Left cardiac atrium (tissue), 4 donors: Measurements from ENCODE around the gene REXO1. TPM values are rescaled to one million over a fixed set of nuclear protein-coding genes. Genes with fewer than 3 reads are reported as not detected.
A peak's percentile ranks its signal among the peaks of the same experiment; 100 is the strongest.
"Not testable (repeated sequence)": the region's sequence is repeated elsewhere in the genome, so short reads cannot be mapped to it uniquely, and the experiment has no call there.

Experiments used
- ATAC-seq, 2 donors: fragments of 200-7000 bp; cut with Tn5 transposase; one replicate each; pipeline ENCODE4 v1.9.1; 2020; ENCODE audit warnings: mild to moderate bottlenecking in 2 of 2, moderate library complexity in 2 of 2
- DNase-seq: peaks from one replicate; pipeline ENCODE4 v3.0.0-alpha.2; 2020
- intact Hi-C, 2 donors: fragments of 100-400 bp; cut with DNase I; formaldehyde crosslinking; loops; one replicate each; pipeline versions ENCODE4 v1.14.1 to v1.15.1; 2022 to 2023
- total RNA-seq, 2 donors: library from RNA; stranded (reverse); fragmentation: NEBNext Ultra II Directional; extraction: Animal tissue kit (Norgen Biotek cat#: 25700); gene quantifications; one replicate each; pipeline ENCODE4 v1.2.1, GENCODE V29; 2021
- donor health status: DM: no; HTN: yes; CAD: no.
- donor health status: DM: no; HTN: yes; CAD: no; lungs with severe emphysema.
- donor health status: DM: yes; HTN: yes; CAD: no.
- donor health status: Dilated cardiomyopathy.

The REXO1 gene
- total RNA-seq, 2 donors from 2014 or later = 14.8 to 22.3 TPM

- intact Hi-C loops = no loop called here
- ATAC-seq = no peak
- no peak for DNase-seq
These were observed 41.9 kb downstream of the REXO1 start for GRCh38 chr19:1806184-1807029.

- DNase-seq (no peak), ATAC-seq (no peak)
- intact Hi-C loops = no loop called here
These were observed 42.7 kb downstream of the REXO1 start for GRCh38 chr19:1805401-1806183.

- DNase-seq = no peak
- intact Hi-C loops = no loop called here
These were observed 43.4 kb downstream of the REXO1 start for GRCh38 chr19:1804858-1805257.

GRCh38 chr19:1799695-1800342 is 48.5 kb downstream of the REXO1 start:
- no peak for ATAC-seq
- no peak for DNase-seq
- intact Hi-C loops = no loop called here

More at GRCh38 chr19:1804858-1805257, 43.4 kb downstream of the REXO1 start:
- ATAC-seq = no peak

- ATAC-seq, DNase-seq, intact Hi-C loops: not testable (repeated sequence)
These were observed 51.0 kb downstream of the REXO1 start for GRCh38 chr19:1797313-1797712.

GRCh38 chr19:1796395-1797142 is 51.7 kb downstream of the REXO1 start:
- intact Hi-C loops = no loop called here

GRCh38 chr19:1794424-1795172 is 53.7 kb downstream of the REXO1 start:
- ATAC-seq (no peak), DNase-seq (no peak)
- intact Hi-C loops = no loop called here

More at GRCh38 chr19:1796395-1797142, 51.7 kb downstream of the REXO1 start:
- DNase-seq (no peak), ATAC-seq (no peak)

- no peak for DNase-seq
- no peak for ATAC-seq
- intact Hi-C loops = no loop called here
These were observed 56.4 kb downstream of the REXO1 start for GRCh38 chr19:1791879-1792278.

GRCh38 chr19:1790054-1790792 is 58.1 kb downstream of the REXO1 start:
- intact Hi-C loops = no loop called here
- ATAC-seq (no peak), DNase-seq (no peak)

GRCh38 chr19:1789261-1790041 is 58.8 kb downstream of the REXO1 start:
- intact Hi-C loops = no loop called here
- DNase-seq (no peak), ATAC-seq (no peak)

- intact Hi-C loops = no loop called here
- ATAC-seq = peak in 1 of 2 donors; percentile 75
- no peak for DNase-seq
These were observed 61.2 kb downstream of the REXO1 start for GRCh38 chr19:1787116-1787515.

GRCh38 chr19:1786668-1787067 is 61.6 kb downstream of the REXO1 start:
- DNase-seq = no peak
- ATAC-seq = no peak
- intact Hi-C loops = no loop called here

GRCh38 chr19:1785310-1785709 is 63.0 kb downstream of the REXO1 start:
- no peak for DNase-seq
- no peak for ATAC-seq
- intact Hi-C loops = no loop called here

GRCh38 chr19:1783874-1784273 is 64.4 kb downstream of the REXO1 start:
- DNase-seq (no peak), ATAC-seq (no peak)
- intact Hi-C loops = no loop called here

- no peak for ATAC-seq
These were observed 64.9 kb downstream of the REXO1 start for GRCh38 chr19:1783354-1783753.

GRCh38 chr19:1782521-1782920 is 65.8 kb downstream of the REXO1 start:
- no peak for DNase-seq
- ATAC-seq = no peak
- intact Hi-C loops = no loop called here

More at GRCh38 chr19:1783354-1783753, 64.9 kb downstream of the REXO1 start:
- DNase-seq = no peak
- intact Hi-C loops = no loop called here
